Thyroid gland (tissue), 4 donors: ENCODE results near the gene ALCAM.

ENCODE experiments used
- CTCF ChIP-seq, 6 experiments: fragments of 200-600 bp in 3 of 6; fragments of 450-650 bp in 3 of 6; sonication (generic) in 3 of 6; IDR thresholded peaks; one replicate each; pipeline ENCODE4 v1.5.1; 2016 to 2019; ENCODE audit warnings: antibody characterized with exemption in 6 of 6, mild to moderate bottlenecking in 2 of 6, inconsistent platforms in 1 of 6, moderate library complexity in 1 of 6
- POLR2A ChIP-seq, 2 donors: fragments of 450-650 bp; IDR thresholded peaks; one replicate each; pipeline ENCODE4 v1.6.1; 2017; ENCODE audit warnings: antibody characterized with exemption in 2 of 2, mild to moderate bottlenecking in 2 of 2, moderate library complexity in 1 of 2

- TF ChIP-seq CTCF (IDR thresholded peaks at IDR 0.05) (no peak), POLR2A (IDR thresholded peaks at IDR 0.05) (no peak)
These were observed 148.7 kb downstream of the ALCAM start for GRCh38 chr3:105515372-105515771.
